Osteoblast (primary cell): Measurements from ENCODE around the gene EPB41L5. TPM values are rescaled to one million over a fixed set of nuclear protein-coding genes. Genes with fewer than 3 reads are reported as not detected.
A peak's percentile ranks its signal among the peaks of the same experiment; 100 is the strongest.

Experiments
- DNase-seq: peaks from one replicate; pipeline ENCODE4 v3.0.0; 2011; ENCODE audit warnings: low spot score, mixed read lengths; ENCODE audit not compliant: insufficient read length; ENCODE audit errors: missing footprints
- H2AFZ ChIP-seq: 2 replicates; pipeline ENCODE4 v1.6.0; 2011; ENCODE audit warnings: mild to moderate bottlenecking, low read length
- H3K27ac ChIP-seq: 2 replicates; pipeline ENCODE4 v1.5.1; 2011; ENCODE audit warnings: mild to moderate bottlenecking, low read depth, low read length, moderate library complexity
- H3K27me3 ChIP-seq: 2 replicates; pipeline ENCODE4 v1.6.0; 2012; ENCODE audit warnings: mild to moderate bottlenecking, control low read depth, inconsistent platforms, low read length, moderate library complexity; ENCODE audit not compliant: insufficient read depth
- H3K36me3 ChIP-seq: 2 replicates; pipeline ENCODE4 v1.5.1; 2011; ENCODE audit warnings: mild to moderate bottlenecking, low read length, control low read depth, moderate library complexity; ENCODE audit not compliant: insufficient read depth
- H3K4me1 ChIP-seq: 2 replicates; pipeline ENCODE4 v1.5.1; 2011; ENCODE audit warnings: mild to moderate bottlenecking, low read length, control low read depth, moderate library complexity; ENCODE audit not compliant: insufficient read depth
- H3K4me2 ChIP-seq: 2 replicates; pipeline ENCODE4 v1.6.0; 2011; ENCODE audit warnings: mild to moderate bottlenecking, low read length; ENCODE audit not compliant: insufficient read depth
- H3K4me3 ChIP-seq: fragments of 200-600 bp; sonication (generic); 3 replicates; pipeline ENCODE4 v1.5.1; 2012; ENCODE audit warnings: mild to moderate bottlenecking, low read length, inconsistent platforms; ENCODE audit not compliant: insufficient read depth
- H3K79me2 ChIP-seq: 2 replicates; pipeline ENCODE4 v1.6.0; 2012; ENCODE audit warnings: mild to moderate bottlenecking, low read length, control low read depth, inconsistent platforms; ENCODE audit not compliant: insufficient read depth
- H3K9me3 ChIP-seq: 2 replicates; pipeline ENCODE4 v1.5.1; 2011; ENCODE audit warnings: low read depth, low read length, control low read depth
- H4K20me1 ChIP-seq: 2 replicates; pipeline ENCODE4 v1.6.0; 2012; ENCODE audit warnings: mild to moderate bottlenecking, low read length, control low read depth; ENCODE audit not compliant: insufficient read depth
- total RNA-seq: library from RNA; depleted of rRNA; stranded (reverse); fragments of >200 nt; gene quantifications from 2 replicates; pipeline ENCODE4 v1.2.3, GENCODE V29; 2012
- TF ChIP-seq, protein P1 (sequence below): IDR thresholded peaks from 2 replicates; pipeline ENCODE4 v1.5.1; 2011; ENCODE audit warnings: mild to moderate bottlenecking, low read depth, low read length, moderate library complexity; ENCODE audit errors: extremely low read depth

Gene EPB41L5
- total RNA-seq, 1 donor, result 9.4 TPM

- H3K27ac ChIP-seq, result no peak overlapping the region
- TF ChIP-seq, protein P1, sequence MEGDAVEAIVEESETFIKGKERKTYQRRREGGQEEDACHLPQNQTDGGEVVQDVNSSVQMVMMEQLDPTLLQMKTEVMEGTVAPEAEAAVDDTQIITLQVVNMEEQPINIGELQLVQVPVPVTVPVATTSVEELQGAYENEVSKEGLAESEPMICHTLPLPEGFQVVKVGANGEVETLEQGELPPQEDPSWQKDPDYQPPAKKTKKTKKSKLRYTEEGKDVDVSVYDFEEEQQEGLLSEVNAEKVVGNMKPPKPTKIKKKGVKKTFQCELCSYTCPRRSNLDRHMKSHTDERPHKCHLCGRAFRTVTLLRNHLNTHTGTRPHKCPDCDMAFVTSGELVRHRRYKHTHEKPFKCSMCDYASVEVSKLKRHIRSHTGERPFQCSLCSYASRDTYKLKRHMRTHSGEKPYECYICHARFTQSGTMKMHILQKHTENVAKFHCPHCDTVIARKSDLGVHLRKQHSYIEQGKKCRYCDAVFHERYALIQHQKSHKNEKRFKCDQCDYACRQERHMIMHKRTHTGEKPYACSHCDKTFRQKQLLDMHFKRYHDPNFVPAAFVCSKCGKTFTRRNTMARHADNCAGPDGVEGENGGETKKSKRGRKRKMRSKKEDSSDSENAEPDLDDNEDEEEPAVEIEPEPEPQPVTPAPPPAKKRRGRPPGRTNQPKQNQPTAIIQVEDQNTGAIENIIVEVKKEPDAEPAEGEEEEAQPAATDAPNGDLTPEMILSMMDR, result no peak
- no peak overlapping the region for H3K4me3 ChIP-seq
- DNase-seq, result no peak
- H4K20me1 ChIP-seq, result no peaks in the 10 kb centered on the region
- H3K27me3 ChIP-seq, result no peaks in the 10 kb centered on the region
- no peaks in the 10 kb centered on the region for H3K9me3 ChIP-seq
- no peak overlapping the region for H3K4me2 ChIP-seq
- no peaks in the 10 kb centered on the region for H3K36me3 ChIP-seq
- no peak overlapping the region for H2AFZ ChIP-seq
- peaks cover 18% of the 10 kb centered on the region for H3K4me1 ChIP-seq
- H3K79me2 ChIP-seq, result no peaks in the 10 kb centered on the region
Observed at GRCh38 chr2:120100627-120101026, 87.8 kb downstream of the EPB41L5 start.

DNA sequence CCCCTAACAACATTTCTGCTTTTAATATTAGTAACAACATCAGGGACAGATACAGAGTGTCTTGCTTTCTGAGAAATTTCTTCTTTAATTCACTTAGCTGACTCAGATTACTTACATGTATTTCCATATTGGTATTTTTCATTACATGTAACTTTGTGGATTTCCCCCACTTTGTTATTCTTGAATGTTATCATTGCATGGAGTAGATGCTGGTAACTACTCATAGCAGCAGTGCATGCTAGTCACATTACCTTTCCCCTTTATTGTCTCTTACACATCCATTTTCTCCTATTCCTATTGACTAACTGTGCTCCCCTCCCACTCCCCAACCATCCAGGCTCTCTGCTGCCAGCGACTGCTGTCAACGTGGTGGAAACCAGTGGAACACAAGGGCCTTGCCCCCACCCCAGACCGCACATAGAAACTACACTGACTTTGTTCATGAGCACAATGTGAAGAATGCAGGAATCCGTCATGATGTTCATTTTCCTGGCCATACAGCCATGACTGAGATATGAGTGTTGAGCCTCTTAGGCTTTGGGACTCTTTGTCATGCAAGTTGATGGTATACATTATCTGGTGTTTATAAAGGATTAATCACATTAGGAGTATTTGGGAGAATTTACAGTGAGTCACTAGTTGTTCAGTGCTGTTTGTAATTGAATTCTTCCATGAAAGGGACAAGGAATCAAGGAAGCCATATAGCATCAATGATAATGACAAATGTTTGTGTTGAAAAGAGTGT is 91.0 kb downstream of the EPB41L5 start:
- peak overlapping the region; percentile 28 for H3K4me2 ChIP-seq
- H3K4me3 ChIP-seq, result no peak overlapping the region
- H2AFZ ChIP-seq, result peak overlapping the region; percentile 42
- TF ChIP-seq, protein P1, result no peak
- no peaks in the 10 kb centered on the region for H3K27me3 ChIP-seq
- no peaks in the 10 kb centered on the region for H3K9me3 ChIP-seq
- peak overlapping the region; percentile 59 for H3K27ac ChIP-seq
- peak; percentile 39 for DNase-seq
- H4K20me1 ChIP-seq, result no peaks in the 10 kb centered on the region
- no peaks in the 10 kb centered on the region for H3K36me3 ChIP-seq
- no peaks in the 10 kb centered on the region for H3K79me2 ChIP-seq
- H3K4me1 ChIP-seq, result peaks cover 31% of the 10 kb centered on the region

DNA sequence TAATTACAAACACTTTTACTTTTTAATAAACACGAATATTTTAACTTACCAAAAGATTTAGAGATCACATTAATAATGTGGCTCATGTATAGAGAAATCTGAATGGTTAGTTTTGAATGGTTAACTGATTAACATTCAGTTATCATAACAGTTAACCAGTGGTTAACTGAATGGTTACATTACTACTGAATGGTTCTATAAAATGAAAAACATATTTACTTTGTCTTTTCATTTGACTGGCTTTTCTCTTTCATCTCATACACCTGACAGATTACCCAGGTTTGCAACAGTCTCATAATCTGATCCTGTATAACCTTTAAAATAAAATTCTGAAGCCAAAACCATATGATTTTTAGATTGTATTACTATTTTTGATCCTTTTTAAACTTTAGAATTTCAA is 91.9 kb downstream of the EPB41L5 start:
- no peak overlapping the region for H3K4me2 ChIP-seq
- peaks cover 37% of the 10 kb centered on the region for H3K4me1 ChIP-seq
- TF ChIP-seq, protein P1, result no peak

DNA sequence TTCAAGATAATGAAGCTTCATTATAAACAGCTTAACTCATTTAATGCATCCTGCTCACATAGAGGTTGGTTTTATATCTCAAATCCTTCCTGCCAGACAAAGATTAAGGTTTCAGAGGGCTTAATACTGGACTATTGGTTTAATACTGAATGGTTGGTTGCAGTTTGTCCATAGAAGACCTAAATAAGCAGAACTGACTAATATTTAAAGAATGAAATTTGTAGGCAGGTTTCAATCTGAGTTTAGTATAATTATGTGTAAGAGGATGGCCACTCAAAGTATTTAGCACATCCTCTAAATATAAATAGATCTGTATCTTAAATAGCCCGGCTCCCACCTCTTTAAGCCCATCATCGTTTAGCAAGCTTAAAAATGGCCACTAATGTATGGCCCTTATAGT is 92.5 kb downstream of the EPB41L5 start:
- Histone ChIP-seq H3K9me3 (no peaks in the 10 kb centered on the region), H3K4me1 (peaks cover 37% of the 10 kb centered on the region), H2AFZ (no peak overlapping the region), H3K4me2 (no peak overlapping the region), H3K27me3 (no peaks in the 10 kb centered on the region), H3K27ac (no peak overlapping the region), H4K20me1 (no peaks in the 10 kb centered on the region), H3K4me3 (no peak overlapping the region), H3K79me2 (no peaks in the 10 kb centered on the region), H3K36me3 (no peaks in the 10 kb centered on the region)
- TF ChIP-seq, protein P1, result no peak
- DNase-seq, result no peak

More for the DNA sequence above, 91.9 kb downstream of the EPB41L5 start:
- Histone ChIP-seq H3K9me3 (no peaks in the 10 kb centered on the region), H3K27me3 (no peaks in the 10 kb centered on the region), H2AFZ (no peak overlapping the region), H3K4me3 (no peak overlapping the region), H3K79me2 (no peaks in the 10 kb centered on the region), H3K36me3 (no peaks in the 10 kb centered on the region), H4K20me1 (no peaks in the 10 kb centered on the region), H3K27ac (no peak overlapping the region)
- no peak for DNase-seq
